ENCODE data around the gene DGKQ. TPM values are rescaled to one million over a fixed set of nuclear protein-coding genes. Genes with fewer than 3 reads are reported as not detected.

The DGKQ gene
- total and polyA plus RNA-seq, 2 of the 13 experiments (the other 11 are each of a cell fraction or from before 2014, with no cell fraction given): 4.5 to 7.2 TPM

- no peak; the same call in 1 of the 2 replicates for TF ChIP-seq TFDP2 (CRISPR knock-in tag; IDR thresholded peaks at IDR 0.05)
- TF ChIP-seq ZNF326 (CRISPR knock-in tag; IDR thresholded peaks at IDR 0.05; ENCODE audit: borderline replicate concordance): no peak
- TF ChIP-seq GFI1 (CRISPR knock-in tag; IDR thresholded peaks at IDR 0.05; ENCODE audit: borderline replicate concordance): no peak
- no peak for TF ChIP-seq ZNF562 (CRISPR knock-in tag; IDR thresholded peaks at IDR 0.05; ENCODE audit: borderline replicate concordance)
- no peak for TF ChIP-seq ZNF251 (CRISPR knock-in tag; IDR thresholded peaks at IDR 0.05)
- no peak for TF ChIP-seq ATF7-NPFF (CRISPR knock-in tag; IDR thresholded peaks at IDR 0.05; ENCODE audit: low read depth)
- TF ChIP-seq TCF7 (IDR thresholded peaks at IDR 0.05; ENCODE audit: low read depth): no peak
- TF ChIP-seq XRCC5 (optimal IDR thresholded peaks at IDR 0.05; ENCODE audit: low read length): no peak
- TF ChIP-seq ZNF670 (CRISPR knock-in tag; IDR thresholded peaks at IDR 0.05; ENCODE audit: borderline replicate concordance): no peak
- no peak for TF ChIP-seq FOXP1 (IDR thresholded peaks at IDR 0.05)
- no peak for TF ChIP-seq FOXP1 (CRISPR knock-in tag; IDR thresholded peaks at IDR 0.05)
- no peak for TF ChIP-seq HMG20A (CRISPR knock-in tag; IDR thresholded peaks at IDR 0.05; ENCODE audit: borderline replicate concordance)
- no peak for TF ChIP-seq SP1 (IDR thresholded peaks at IDR 0.05)
- peak; percentile 16; the same call in 1 of the 2 replicates for TF ChIP-seq SP1 (CRISPR knock-in tag; IDR thresholded peaks at IDR 0.05)
- 0 out of 2 replicates have a peak, but pooled peaks have one; percentile 12 for TF ChIP-seq ZNF773 (CRISPR knock-in tag; IDR thresholded peaks at IDR 0.05; ENCODE audit: borderline replicate concordance)
- TF ChIP-seq, protein P1, sequence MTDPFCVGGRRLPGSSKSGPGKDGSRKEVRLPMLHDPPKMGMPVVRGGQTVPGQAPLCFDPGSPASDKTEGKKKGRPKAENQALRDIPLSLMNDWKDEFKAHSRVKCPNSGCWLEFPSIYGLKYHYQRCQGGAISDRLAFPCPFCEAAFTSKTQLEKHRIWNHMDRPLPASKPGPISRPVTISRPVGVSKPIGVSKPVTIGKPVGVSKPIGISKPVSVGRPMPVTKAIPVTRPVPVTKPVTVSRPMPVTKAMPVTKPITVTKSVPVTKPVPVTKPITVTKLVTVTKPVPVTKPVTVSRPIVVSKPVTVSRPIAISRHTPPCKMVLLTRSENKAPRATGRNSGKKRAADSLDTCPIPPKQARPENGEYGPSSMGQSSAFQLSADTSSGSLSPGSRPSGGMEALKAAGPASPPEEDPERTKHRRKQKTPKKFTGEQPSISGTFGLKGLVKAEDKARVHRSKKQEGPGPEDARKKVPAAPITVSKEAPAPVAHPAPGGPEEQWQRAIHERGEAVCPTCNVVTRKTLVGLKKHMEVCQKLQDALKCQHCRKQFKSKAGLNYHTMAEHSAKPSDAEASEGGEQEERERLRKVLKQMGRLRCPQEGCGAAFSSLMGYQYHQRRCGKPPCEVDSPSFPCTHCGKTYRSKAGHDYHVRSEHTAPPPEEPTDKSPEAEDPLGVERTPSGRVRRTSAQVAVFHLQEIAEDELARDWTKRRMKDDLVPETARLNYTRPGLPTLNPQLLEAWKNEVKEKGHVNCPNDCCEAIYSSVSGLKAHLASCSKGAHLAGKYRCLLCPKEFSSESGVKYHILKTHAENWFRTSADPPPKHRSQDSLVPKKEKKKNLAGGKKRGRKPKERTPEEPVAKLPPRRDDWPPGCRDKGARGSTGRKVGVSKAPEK (CRISPR knock-in tag; IDR thresholded peaks at IDR 0.05; ENCODE audit: borderline replicate concordance): no peak
- TF ChIP-seq ZMYM2 (CRISPR knock-in tag; IDR thresholded peaks at IDR 0.05): no peak
- TF ChIP-seq ARID4A (CRISPR knock-in tag; IDR thresholded peaks at IDR 0.05; ENCODE audit: borderline replicate concordance): 0 out of 2 replicates have a peak, but pooled peaks have one; percentile 13
- no peak for TF ChIP-seq ZKSCAN5 (CRISPR knock-in tag; IDR thresholded peaks at IDR 0.05)
- TF ChIP-seq CEBPG (CRISPR knock-in tag; IDR thresholded peaks at IDR 0.05): no peak
- no peak for TF ChIP-seq RBFOX2 (IDR thresholded peaks at IDR 0.05; ENCODE audit: low read depth, low read length)
- TF ChIP-seq ZBTB26 (CRISPR knock-in tag; IDR thresholded peaks at IDR 0.05; ENCODE audit: borderline replicate concordance): no peak
Measured at GRCh38 chr4:1009542-1010394, 36.4 kb upstream of the DGKQ start (continued).
